HG03159 (cell line): ENCODE results near the gene EYS.

Experiments used
- ATAC-seq: cut with Tn5 transposase; IDR thresholded peaks from one replicate; pipeline ENCODE4 v1.9.1; 2021; ENCODE audit warnings: mild to moderate bottlenecking, moderate library complexity; ENCODE audit not compliant: unreplicated experiment

The EYS gene

DNA sequence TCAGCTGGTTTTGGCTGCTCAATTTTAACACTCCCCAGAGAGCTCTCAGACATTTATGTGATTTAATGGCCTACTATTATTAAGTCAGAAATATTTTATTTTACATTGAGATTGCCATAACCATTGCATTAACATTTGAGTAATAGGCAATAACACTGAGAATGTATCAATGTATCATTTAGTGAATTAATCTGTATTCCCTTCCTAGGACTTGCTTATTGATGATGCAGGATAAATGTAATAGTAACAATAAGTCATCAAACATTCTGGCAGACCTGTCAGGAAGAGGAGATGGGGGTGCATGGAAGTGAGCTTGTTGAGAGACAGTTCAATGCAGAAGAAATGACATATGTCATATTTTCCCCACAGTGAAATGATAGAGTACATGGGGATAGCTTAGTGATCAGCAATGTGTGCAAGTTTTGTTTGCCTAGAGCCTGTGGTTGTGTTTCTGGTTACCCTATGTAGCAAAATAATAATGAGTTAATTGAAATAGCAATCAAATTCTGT is 458.9 kb downstream of the EYS start:
- no peak for ATAC-seq

DNA sequence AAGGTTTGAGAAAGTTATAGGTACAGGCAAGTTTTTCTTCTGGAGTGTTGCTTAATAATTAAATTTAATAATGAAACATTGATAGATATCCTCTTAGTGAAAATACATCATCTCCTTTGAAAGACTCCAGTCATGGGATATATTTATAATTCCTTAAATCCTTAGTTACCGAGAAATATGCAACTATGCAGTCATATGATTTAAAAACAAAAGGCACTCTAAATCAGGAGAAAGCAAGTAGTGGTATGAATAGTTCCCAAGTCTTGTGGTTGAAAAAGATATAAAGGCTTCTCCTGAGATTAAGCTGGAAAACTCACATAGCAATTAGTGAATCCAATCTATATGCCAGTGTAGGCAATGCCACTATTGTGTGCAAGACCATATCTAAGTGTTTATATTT is 475.4 kb downstream of the EYS start:
- ATAC-seq, result no peak

DNA sequence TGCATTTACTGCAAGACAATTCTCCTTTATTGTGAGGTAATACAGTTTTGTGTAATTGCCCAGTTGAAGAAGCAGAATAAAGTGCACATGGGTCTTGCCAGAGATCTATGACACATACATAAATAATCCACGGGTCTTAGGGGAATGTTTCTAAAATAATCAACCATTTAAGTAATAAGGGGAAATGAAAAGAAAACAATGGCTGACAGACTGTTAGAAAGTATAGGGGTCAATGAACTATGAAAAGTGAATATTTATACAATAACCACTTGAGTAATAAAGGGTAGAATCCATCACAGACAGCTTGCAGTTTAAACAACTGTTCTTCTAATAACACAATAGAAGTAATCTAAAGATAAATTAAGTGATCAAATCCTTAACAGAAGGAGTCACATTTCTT is 477.2 kb downstream of the EYS start:
- ATAC-seq, result no peak

DNA sequence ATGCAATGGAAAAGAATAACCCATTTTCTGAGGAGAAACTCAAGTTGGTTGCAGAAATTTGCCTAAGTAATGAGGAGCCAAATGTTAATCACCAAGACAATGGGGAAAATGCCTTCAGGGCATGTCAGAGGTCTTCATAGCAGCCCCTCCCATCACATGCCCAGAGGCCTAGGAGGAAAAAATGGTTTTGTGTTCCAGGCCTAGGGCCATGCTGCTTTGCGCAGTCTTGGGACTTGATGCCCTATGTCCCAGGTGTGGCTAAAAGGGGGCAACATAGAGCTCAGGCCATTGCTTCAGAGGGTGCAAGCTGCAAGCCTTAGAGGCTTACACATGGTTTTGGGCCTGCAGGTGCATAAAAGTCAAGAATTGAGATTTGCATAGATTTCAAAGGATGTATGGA is 485.9 kb downstream of the EYS start:
- no peak for ATAC-seq

DNA sequence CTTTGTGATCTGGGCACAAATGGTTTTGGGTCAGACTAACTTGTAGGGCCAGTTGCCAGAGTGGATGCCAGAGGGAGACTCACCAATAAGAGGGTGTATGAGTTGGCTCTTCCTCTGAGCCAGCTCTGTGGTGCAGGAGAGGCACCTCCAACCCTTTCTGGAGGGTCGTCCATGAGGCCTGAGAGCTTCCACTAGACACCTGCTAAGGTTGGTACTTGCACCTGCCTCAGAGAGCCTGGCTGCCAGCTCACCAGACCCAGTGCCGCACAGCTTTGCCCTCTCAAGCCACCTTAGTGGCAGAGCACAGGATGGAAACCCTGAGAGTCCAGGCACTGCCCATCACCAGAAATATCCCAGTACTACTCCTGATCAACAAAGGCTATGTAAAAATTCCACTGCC is 504.3 kb downstream of the EYS start:
- no peak for ATAC-seq

DNA sequence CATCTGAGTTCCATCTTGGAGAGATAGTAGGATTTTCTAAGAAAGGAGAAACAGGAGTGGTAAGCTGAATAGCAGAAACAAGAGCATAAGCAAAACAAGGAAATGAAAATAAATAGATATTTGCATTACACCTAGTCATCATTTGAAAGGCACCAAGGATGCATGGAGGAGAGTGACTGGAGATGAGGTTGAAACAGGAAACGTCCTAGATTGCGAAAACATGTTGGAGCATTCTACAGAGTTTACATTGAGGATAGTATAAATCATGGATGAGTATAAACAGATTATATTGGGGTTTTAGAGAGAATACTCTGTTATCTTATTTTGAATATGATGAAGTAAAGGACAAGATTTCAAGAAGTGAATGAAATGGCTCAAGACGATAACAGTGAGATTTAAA is 507.3 kb downstream of the EYS start:
- no peak for ATAC-seq

DNA sequence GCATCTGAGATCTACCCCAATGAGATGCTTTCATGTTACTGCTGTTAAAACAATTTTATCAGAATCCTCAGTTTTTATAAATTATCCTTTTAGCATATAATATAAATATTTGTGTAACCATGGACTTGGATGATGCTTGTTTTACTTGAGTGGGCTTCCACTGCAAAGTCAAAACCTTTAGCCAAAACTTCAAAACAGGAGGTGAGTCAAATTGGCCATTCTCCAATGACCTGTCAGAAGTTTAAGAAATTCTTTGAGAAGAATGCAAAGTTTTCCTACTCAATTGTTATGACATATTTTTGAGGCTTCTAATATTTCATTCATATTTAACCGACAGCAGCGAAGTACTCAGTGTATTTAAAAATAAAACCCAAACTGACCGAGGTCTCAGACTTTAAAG is 507.9 kb downstream of the EYS start:
- no peak for ATAC-seq

DNA sequence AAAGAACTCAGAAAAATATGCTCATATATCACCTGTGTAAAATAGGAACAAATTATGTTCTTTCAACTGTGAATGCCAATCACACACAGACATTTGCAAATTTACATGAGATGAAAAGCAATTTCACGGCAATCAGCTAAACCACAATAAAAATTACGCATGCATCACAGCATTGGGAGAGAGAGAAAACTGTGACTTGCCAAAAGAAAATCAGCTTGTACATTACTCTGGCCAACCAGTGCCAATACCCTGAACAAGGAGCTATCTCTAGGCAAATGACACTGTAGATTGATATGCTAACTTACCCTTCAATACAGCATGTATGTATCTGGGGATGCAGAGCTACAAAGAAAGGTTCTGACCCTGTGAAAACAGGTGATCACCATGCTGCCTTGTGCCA is 515.6 kb downstream of the EYS start:
- no peak for ATAC-seq

DNA sequence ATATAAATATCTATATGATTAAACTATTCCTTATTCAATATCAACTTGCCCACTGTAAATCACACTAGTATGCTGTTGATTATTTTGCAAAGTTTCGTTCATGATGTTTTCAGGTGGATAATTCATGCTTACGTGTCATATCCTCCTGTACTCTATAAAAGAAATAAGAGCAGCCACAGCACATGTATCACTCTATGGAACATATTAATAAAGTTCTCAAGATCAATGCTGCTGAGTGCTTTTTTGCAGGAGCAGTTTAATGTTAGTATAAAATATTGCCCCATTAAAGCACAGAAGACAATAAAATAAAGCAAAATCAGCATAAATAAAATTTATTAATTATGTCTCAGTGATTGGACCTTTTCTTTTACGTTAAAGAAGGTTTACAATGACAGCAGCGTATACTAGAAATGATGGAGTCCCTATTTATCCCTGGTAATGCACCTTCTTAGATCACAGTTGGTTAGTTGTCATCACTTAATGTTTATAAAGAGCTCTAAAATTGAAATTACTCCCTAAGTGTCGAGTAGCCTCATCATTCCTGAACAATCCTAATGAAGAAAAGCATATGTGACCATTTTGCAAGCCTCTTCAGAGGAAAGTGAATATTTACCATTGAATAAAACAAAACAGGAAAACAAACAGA is 517.7 kb downstream of the EYS start:
- ATAC-seq, result no peak

DNA sequence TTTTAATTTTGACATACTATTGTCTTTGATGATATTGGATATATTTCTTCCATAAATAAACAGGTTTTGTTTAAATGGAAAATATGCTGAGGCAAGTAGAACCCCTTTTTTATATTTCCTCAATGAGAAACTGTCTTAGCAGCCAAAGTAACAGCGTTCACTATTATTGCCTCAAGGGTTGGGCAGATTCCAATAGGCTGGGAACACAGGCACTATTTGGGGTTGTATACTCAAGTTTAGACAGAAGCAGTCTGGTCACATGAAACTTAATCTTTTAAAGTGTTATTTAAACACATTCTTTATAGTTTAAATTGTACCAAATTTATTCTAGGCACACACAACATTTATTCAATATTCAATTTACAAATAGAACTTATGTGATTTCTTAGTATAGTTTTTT is 520.2 kb downstream of the EYS start:
- ATAC-seq, result no peak

DNA sequence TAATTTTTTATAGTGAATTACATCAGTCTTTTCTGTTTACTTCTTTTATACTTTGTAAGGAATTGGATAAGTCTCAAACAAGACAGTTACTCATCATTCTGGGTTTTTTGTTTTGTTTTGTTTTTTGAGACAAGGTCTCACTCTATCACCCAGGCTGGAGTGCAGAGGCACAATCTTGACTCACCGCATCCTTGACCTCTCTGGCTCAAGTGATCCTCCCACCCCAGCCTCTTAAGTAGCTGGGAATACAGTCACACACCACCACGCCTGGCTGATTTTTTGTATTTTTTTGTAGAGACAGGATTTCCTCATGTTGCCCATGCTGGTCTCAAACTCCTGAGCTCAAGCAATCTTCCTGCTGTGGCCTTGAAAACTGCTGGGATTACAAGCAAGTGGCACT is 524.3 kb downstream of the EYS start:
- ATAC-seq, result no peak

DNA sequence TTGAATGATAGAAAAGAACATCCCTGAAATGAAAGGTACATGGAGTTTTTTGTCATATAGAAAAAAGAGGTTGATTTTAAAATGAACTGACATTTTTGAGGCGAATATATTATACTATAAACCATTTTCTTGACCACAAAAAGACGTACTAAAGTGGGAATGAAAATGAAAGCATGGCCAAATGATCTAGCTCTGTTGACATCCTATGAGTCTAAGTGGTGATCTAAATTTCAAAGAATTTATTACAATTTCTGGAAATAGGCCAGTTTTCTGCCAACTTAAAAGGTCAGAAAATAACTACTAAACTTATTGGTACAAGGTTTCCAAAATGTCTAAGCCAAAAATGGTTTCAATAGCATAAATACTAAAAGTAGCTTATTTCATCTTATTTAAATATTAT is 536.8 kb downstream of the EYS start:
- ATAC-seq, result no peak

DNA sequence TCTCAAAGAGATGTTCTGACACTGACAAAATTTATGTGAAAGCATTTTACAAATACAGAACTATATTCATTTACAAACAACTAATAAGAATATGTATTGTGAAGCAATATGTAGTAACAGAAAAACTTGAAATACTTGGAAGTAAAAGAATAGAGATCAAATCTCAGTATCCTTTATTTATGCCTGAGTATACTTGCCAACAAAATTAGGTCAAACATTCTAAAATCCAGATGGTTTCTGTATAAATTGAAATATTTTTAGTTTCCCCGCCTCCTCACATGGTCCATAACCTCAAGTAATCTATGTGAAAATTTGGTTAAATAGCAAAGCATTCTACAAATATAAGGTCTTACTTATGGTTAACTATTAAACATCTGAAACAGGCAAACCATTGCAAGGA is 545.4 kb downstream of the EYS start:
- no peak for ATAC-seq

DNA sequence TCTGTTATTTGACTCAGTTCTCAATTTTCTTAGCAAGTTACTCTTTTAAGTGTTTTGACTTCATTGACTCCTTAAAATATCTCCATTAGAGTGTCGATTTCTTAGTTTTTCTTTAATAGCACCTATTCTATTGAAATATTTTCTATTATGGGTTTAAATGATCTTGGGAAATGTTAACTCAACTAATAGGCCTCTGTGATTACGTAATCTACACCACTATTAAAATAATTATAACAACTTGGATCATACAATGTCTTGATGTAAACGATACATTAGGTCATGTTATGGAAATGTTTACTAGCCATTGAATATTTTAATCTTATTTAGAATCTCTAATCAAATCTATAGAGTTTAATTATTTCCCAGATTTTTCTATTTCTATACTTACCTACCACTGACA is 550.0 kb downstream of the EYS start:
- no peak for ATAC-seq

DNA sequence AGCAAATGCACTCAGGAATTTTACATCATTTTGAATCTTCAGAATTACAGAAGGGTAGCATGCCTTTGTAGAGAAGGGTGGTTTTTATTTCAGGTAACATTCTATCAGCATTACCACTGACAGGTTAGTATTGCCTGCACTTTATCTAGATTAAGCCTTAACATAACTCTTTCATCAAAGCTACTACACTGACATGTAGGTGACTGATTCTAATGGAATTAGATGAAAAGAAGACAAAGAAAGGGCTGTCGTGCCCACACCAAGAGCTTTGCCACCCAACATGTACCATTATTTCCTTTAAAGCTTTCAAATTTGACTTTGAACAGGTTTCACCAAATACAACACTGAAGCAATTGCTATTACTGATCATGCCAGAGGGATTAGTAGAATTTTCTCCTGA is 551.9 kb downstream of the EYS start:
- no peak for ATAC-seq

DNA sequence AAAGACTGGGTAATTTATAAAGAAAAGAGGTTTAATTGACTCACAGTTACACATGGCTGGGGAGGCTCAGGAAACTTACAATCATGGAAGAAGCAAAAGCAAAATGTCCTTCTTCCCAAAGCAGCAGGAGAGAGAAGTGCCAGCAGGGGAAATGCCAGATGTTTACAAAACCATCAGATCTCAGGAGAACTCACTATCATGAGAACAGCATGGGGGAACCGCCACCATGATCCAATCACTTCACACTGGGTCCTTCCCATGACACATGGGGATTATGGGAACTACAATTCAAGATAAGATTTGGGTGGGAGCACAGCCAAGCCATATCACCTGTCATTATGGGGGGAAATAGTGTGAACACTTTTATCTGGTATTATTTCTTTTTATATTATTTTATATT is 557.2 kb downstream of the EYS start:
- ATAC-seq, result no peak

DNA sequence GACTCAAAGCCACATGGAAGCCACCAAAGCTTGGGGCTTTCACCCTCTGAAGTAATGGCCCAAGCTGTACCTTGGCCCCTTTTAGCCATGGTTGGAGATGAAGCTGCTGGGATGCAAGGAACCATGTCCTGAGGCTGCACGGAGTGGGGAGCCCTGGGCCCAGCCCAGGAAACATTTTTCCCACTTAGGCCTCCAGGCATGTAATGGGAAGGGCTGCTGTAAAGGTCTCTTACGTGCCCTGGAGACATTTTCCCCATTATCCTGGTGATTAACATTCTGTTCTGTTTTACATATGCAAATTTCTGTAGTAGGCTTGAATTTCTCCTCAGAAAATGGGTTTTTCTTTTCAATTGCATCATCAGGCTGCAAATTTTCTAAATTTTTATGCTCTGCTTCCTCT is 558.2 kb downstream of the EYS start:
- ATAC-seq, result no peak

DNA sequence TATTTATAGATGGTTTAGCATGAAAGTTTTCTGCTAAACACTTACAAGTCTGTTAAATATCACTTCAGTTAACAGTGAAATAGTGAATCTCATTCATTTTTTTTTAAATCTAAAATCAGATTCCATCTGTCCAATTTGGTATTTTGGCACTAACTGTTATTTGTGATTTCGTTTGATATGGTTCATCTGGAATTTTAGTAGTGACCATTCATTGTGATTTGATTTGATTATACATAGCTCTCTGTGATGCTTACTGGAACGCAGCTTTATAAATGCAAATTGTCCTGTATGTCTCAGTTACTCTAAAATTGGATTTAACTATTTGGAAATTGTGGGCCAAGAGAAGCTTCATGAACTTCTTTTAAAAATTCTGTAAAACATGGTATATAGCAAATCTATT is 571.5 kb downstream of the EYS start:
- ATAC-seq, result no peak

DNA sequence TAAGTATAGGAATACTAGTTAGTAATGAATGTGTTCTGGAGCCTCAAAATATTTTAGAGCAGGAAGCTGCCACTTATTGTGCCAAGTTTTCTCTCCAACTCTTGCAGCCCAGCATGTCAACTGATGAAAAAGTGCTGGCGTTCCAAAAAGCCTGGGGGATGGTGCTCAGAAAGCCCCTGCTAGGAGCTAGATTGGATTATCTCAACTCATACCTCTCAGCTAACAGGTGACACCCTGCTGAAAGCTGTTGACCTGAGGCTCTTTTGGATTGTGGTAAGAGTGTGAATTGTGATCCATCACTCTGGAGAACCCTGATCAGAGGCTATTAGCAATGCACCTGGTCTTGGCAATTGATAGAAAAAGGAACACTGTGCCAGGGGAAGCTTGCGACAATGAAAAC is 580.4 kb downstream of the EYS start:
- ATAC-seq, result no peak

DNA sequence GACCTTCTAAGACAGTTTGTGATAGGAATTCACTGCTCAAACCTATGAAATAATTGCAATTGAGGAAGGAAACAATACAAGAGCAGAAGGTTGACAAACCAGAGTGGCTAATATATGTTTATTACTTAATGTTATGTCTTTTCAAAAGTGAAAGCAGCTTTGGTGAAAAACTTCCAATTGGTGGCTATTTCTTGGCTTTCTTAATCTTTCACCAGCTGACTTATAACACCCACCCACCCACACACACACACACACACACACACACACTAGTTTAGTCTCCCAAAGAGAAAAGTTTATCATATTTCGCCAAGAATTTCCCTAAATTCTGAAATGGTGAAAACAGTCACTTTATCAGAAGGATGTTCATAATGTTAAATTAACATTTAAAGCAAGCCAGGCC is 583.5 kb downstream of the EYS start:
- ATAC-seq, result no peak

DNA sequence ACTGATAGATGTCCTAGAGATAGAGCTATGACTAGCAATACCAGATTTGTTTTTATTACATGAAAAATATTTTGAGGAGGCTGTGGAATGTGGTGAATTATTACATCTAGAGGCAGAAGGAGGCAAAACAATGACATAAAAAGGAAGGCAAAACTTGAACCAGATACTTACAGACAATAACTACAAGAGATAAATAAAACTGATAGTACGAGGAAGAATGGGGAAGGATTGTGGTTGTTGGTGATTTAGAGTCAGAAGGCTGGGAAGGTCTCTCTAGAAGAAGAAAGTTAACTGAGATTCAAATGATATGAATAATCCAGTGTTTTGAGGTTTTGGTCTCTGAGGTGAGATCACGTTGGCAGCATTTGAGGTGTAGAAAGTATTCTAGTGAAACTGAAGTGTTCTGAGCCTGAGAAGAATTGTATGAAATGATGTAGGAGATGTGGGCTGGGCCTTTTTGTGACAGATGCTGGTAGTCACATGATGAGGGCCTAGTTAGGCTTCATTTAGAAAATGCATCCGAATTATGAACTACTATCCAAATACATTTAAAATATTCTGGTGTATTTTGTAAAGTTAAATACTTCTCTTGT is 589.1 kb downstream of the EYS start:
- ATAC-seq, result no peak

DNA sequence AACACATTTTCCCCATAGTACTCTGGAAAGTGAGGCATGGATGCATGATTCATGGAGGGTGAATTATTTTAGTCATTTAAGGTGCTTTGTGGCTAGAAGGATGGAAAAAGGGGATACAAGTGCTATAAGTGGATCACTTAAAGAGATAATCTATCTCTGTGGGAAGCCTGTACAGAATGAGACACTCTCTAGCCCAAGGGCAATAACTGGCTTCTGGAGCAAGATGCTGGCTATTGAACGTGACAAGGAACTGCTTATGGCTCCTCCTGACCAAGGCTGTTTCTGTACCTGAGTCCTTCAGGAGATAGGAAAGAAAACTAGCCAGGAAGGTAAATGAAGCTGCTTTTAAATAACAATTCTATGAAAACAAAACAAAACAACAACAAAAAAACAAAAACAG is 590.7 kb downstream of the EYS start:
- no peak for ATAC-seq

DNA sequence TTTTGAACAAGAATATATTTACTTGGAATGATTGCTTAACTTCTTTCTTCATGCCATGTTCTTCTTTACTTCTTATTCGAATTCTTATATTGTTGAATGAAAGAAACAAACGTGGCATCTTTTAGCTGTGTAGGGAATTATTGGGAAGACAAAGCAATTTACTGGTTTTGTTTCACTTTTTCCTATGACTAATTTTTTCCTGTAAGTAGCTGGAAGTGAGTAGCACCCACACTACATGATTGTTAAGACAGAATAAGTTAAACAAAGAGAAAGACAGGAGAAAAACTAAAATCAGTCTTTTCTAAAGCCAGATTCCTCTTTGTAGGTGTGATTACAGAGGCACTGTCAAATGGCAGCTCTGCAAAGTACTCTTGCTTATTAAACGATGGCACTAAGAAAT is 593.4 kb downstream of the EYS start:
- no peak for ATAC-seq
